ENCODE results near the gene EVI2A. TPM values are rescaled to one million over a fixed set of nuclear protein-coding genes. Genes with fewer than 3 reads are reported as not detected.

Gene EVI2A
- total RNA-seq, 6 experiments from 2014 or later, result 0.26 to 5.5 (median 2.4) TPM

- ATAC-seq (no peak), DNase-seq (no peak)
- Histone ChIP-seq H3K9me3 (no peaks in the 10 kb centered on the region), H3K27ac (no peak overlapping the region), H3K27me3 (no peaks in the 10 kb centered on the region), H3K4me3 (no peak overlapping the region), H3K36me3 (no peaks in the 10 kb centered on the region), H3K4me1 (no peaks in the 10 kb centered on the region)
- whole genome bisulfite sequencing (ENCODE audit: insufficient coverage, low coverage, low lambda C conversion rate, missing lambda C conversion rate), result 100% methylated on average over 2 of the region's 2 CpGs
- TF ChIP-seq CTCF (IDR thresholded peaks at IDR 0.05), result no peak
- TF ChIP-seq POLR2A (IDR thresholded peaks at IDR 0.05), result no peak
- intact Hi-C loops (cut with DNase I), result no loop called here
These were observed 42.0 kb downstream of the EVI2A start for GRCh38 chr17:31279401-31279800.

GRCh38 chr17:31275116-31275515 lies 46.3 kb downstream of the EVI2A start:
- H3K4me3 ChIP-seq, result no peak overlapping the region
- no peak for TF ChIP-seq CTCF (IDR thresholded peaks at IDR 0.05)
- TF ChIP-seq POLR2A (IDR thresholded peaks at IDR 0.05), result no peak
- H3K4me1 ChIP-seq, result no peaks in the 10 kb centered on the region
- 90% methylated on average over 1 of the region's 1 CpG for WGBS (ENCODE audit: insufficient coverage, low coverage, low lambda C conversion rate, missing lambda C conversion rate)
- intact Hi-C loops (cut with DNase I), result no loop called here
- no peaks in the 10 kb centered on the region for H3K36me3 ChIP-seq
- no peak for DNase-seq
- H3K27me3 ChIP-seq, result no peaks in the 10 kb centered on the region
- no peaks in the 10 kb centered on the region for H3K9me3 ChIP-seq
- no peak overlapping the region for H3K27ac ChIP-seq
- ATAC-seq, result no peak

- Histone ChIP-seq H3K36me3 (no peaks in the 10 kb centered on the region), H3K9me3 (no peaks in the 10 kb centered on the region), H3K4me3 (no peak overlapping the region), H3K27me3 (no peaks in the 10 kb centered on the region), H3K27ac (no peak overlapping the region), H3K4me1 (no peaks in the 10 kb centered on the region)
- no peak for DNase-seq
- 38% methylated on average over 2 of the region's 2 CpGs for WGBS (ENCODE audit: insufficient coverage, low coverage, low lambda C conversion rate, missing lambda C conversion rate)
- TF ChIP-seq CTCF (IDR thresholded peaks at IDR 0.05) (no peak), POLR2A (IDR thresholded peaks at IDR 0.05) (no peak)
- intact Hi-C loops (cut with DNase I), result no loop called here
- peak; percentile 84 to 94 (median 90) for ATAC-seq
These were observed 47.2 kb downstream of the EVI2A start for GRCh38 chr17:31274252-31274651.

- no peak for ATAC-seq
- peaks cover 0 to 5% (median 0%) of the 10 kb centered on the region in 4 donors for H3K4me1 ChIP-seq
- H3K27ac ChIP-seq, result no peak overlapping the region
- H3K36me3 ChIP-seq, result no peaks in the 10 kb centered on the region
- DNase-seq, result no peak
- intact Hi-C loops (cut with DNase I), result no loop called here
- no peak for TF ChIP-seq POLR2A (IDR thresholded peaks at IDR 0.05)
- no peak overlapping the region for H3K4me3 ChIP-seq
- H3K9me3 ChIP-seq, result no peaks in the 10 kb centered on the region
- H3K27me3 ChIP-seq, result no peaks in the 10 kb centered on the region
- WGBS (ENCODE audit: insufficient coverage, low coverage, low lambda C conversion rate, missing lambda C conversion rate), result 69% methylated on average over 1 of the region's 1 CpG
These were observed 47.9 kb downstream of the EVI2A start for GRCh38 chr17:31273516-31273915.

GRCh38 chr17:31272803-31273202 lies 48.6 kb downstream of the EVI2A start:
- H3K27ac ChIP-seq, result no peak overlapping the region

More at GRCh38 chr17:31272803-31273202, 48.6 kb downstream of the EVI2A start:
- H3K4me3 ChIP-seq, result no peak overlapping the region
- no peaks in the 10 kb centered on the region for H3K36me3 ChIP-seq
- peaks cover 0 to 5% (median 0%) of the 10 kb centered on the region in 4 donors for H3K4me1 ChIP-seq
- no peaks in the 10 kb centered on the region for H3K9me3 ChIP-seq
- no peak for ATAC-seq
- no peaks in the 10 kb centered on the region for H3K27me3 ChIP-seq
- TF ChIP-seq POLR2A (IDR thresholded peaks at IDR 0.05), result no peak
- no peak for TF ChIP-seq CTCF (IDR thresholded peaks at IDR 0.05)
- no peak for DNase-seq
- intact Hi-C loops (cut with DNase I), result no loop called here

Data from right lobe of liver (tissue), 6 donors.